Retinal pigment epithelial cell (primary cell): ENCODE measurements around the gene MYO5A.
"Not testable (repeated sequence)": the region's sequence is repeated elsewhere in the genome, so short reads cannot be mapped to it uniquely, and the experiment has no call there.

Source experiments
- DNase-seq: peaks from one replicate; pipeline ENCODE4 v3.0.0-alpha.2; 2010; ENCODE audit warnings: low read depth
- H3K4me3 ChIP-seq: 2 replicates; pipeline ENCODE4 v1.5.1; 2011; ENCODE audit warnings: mild to moderate bottlenecking, low read length, control low read depth, moderate library complexity
- TF ChIP-seq, protein P1 (sequence below): conservative IDR thresholded peaks from 2 replicates; pipeline ENCODE4 v1.5.1; 2011; ENCODE audit warnings: low read depth, low read length, control low read depth, inconsistent platforms

MYO5A gene

DNA sequence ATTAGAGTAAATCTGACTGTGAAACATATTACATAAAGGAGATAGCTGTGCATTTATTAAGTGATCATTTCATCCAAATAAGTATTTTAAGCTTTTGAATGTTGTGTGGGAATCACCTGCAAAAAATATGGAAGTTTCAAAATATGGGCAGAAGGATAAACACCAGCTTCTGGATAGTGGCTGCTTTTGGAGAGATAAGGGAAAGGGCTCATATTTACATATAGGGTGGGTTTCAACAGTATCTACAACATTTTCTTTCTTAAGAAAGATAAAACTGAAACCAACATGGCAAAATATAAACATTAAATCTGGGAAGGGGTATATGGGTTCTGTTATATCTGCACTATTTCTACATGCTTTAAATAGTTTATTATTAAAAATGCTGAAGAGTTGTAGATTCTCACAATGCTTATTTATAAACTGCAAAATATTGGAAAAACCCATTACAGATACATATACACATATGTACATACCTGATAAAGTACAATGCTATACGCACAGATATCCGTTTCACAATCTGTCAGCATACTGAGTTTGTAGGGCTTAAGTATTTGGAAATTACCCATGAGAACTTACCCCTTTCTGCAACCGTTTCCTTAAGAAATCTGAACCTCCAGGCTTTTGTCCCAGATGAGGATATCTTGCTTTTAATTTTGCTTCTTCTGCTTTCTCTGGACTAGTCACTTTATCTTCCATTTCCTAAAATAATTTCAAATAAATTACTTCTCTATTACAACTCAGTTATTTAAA, 28.0 kb upstream of the MYO5A start:
- H3K4me3 ChIP-seq: no peak overlapping the region
- no peak for DNase-seq
- TF ChIP-seq, protein P1, sequence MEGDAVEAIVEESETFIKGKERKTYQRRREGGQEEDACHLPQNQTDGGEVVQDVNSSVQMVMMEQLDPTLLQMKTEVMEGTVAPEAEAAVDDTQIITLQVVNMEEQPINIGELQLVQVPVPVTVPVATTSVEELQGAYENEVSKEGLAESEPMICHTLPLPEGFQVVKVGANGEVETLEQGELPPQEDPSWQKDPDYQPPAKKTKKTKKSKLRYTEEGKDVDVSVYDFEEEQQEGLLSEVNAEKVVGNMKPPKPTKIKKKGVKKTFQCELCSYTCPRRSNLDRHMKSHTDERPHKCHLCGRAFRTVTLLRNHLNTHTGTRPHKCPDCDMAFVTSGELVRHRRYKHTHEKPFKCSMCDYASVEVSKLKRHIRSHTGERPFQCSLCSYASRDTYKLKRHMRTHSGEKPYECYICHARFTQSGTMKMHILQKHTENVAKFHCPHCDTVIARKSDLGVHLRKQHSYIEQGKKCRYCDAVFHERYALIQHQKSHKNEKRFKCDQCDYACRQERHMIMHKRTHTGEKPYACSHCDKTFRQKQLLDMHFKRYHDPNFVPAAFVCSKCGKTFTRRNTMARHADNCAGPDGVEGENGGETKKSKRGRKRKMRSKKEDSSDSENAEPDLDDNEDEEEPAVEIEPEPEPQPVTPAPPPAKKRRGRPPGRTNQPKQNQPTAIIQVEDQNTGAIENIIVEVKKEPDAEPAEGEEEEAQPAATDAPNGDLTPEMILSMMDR: no peak

DNA sequence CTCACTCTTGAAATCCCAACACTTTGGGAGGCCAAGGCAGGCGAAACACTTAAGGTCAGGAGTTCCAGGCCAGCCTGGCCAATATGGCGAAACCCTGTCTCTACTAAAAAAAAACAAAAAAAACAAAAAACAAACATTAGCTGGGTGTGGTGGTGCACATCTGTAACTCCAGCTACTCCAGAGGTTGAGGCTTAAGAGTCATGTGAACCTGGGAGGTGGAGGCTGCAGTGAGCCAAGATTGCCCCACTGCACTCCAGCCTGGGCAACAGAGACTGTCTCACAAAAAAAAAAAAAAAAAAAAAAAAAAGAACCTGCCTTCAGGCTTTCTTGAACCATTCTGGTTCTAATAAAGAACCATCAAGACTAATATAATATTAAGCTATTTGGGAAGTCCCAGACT, 23.6 kb upstream of the MYO5A start:
- no peak overlapping the region for H3K4me3 ChIP-seq
- TF ChIP-seq, protein P1: no peak
- no peak for DNase-seq

DNA sequence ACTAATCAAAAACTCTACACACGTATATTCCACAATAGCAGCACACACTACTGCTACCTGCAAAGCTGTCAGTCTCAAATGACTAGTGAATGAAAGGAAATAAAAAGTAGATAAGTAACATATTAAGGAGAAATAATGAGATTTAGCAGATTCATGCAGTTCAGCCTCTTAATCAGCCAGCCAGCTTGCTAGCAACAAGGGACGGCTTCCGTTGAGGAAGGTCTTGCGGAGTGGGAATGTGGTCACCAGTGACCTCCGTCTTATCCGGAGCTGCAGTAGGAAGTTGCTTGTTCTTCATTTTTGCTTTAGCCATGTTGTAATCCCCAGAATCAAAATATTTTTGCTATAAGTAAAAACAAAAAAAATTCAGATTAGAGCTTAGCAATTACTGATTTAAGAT, 23.1 kb upstream of the MYO5A start:
- TF ChIP-seq, protein P1: no peak
- H3K4me3 ChIP-seq: no peak overlapping the region
- no peak for DNase-seq

DNA sequence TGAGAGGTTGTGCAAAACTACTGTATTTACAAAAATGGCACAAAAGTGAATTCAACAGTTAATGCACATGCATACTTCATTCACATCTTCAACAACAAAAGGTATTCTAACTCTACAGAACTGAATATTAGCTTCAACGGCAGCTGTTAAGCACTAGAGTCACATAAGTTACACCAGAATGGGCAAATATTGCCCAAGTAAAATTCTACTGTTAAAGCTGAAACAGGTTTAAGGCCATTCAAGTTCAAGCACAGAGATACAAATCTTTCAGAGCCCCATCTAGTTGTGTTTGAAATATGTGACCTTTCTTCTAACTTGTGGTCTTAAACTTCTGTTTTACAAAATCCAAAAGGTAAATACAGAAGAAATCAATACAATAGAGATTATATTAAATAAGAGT, 22.5 kb upstream of the MYO5A start:
- not testable (repeated sequence) for DNase-seq, H3K4me3 ChIP-seq

DNA sequence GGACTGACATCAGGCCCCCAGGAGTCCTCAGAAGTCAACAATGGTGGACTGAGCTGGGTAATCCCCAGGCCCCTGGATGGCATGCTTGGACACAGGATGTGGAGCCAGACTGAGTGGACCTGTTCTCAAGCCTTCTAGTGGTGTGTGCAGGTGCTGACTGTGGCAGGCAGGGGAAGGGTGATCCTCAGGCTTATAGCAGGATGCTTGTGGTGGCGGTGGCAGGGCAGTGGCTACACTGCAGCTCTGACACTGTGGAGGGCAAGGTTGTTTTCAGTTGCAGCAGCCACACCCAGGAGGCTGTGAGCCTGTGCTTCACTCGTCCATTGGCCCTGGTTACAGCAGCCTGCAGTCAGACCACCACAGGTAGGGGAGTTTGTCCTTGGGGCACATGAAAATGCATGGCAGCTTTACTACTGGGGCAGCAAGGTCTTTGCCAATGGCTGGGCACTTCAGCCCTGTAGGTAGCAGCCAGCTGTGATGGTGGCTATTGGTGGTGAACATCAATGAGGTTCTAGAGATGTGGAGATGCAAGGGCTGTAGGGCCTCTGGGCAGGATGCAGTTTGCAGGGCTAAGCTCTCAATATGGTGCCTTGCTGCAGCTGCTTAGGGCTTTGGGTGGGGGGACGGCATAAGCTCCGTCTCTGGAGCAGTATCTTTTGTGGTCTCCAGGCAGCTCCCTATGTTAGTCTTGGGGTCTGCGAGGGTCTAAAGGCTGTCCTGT, 17.5 kb upstream of the MYO5A start:
- TF ChIP-seq, protein P1: no peak

DNA sequence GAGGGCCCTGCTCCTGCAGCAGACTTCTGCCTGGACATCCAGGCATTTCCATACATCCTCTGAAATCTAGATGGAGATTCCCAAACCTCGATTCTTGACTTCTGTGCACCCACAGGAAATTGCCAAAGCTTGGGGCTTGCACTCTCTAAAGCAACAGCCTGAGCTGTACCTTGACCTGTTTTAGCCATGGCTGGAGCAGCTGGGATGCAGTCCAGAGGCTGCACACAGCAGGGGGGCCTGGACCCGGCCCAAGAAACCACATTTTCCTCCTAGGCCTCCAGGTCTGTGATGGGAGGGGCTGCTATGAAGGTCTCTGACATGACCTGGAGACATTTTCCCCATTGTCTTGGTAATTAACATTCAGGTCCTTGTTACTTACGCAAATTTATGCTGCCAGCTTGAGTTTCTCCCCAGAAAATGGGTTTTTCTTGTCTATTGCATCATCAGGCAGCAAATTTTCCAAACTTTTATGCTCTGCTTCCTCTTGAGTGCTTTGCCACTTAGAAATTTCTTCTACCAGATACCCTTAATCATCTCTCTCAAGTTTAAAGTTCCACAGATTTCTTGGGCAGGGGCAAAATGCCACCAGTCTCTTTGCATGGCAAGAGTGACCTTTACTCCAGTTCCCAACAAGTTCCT, 11.8 kb upstream of the MYO5A start:
- no peak for DNase-seq
- H3K4me3 ChIP-seq: no peak overlapping the region
- TF ChIP-seq, protein P1: no peak

More for the DNA sequence above, 17.5 kb upstream of the MYO5A start:
- no peak overlapping the region for H3K4me3 ChIP-seq
- DNase-seq: no peak

DNA sequence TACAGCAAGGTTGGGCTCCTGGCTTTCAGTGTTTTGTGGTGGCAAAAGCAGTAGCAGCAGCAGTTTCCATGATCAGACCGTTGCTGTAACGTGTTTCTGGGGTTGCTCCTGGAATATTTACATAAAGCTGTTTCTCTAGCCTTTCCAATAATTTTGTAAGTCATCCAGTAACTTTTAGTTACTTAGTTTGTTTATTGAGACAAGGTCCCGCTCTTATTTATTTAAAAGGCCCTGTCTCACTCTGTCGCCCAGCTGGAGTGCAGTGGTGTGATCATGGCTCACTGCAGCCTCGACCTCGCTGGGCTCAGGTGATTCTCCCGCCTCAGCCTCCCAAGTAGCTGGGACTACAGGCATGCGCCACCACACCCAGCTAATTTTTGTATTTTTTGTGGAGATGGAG, 8.8 kb upstream of the MYO5A start:
- TF ChIP-seq, protein P1: no peak

More for the DNA sequence above, 8.8 kb upstream of the MYO5A start:
- no peak overlapping the region for H3K4me3 ChIP-seq
- DNase-seq: no peak
